HEK293T (cell line): ENCODE data around the gene SP100.

Experiments used
- CTCF ChIA-PET: fragments of 350-600 bp; formaldehyde crosslinking; extraction: SDS; loops from one replicate; lab custom pipeline; 2021; ENCODE audit warnings: antibody characterized with exemption, inconsistent platforms; lab: Yijun Ruan, JAX
- POLR2A ChIA-PET: fragments of 350-600 bp; formaldehyde crosslinking; extraction: SDS; loops from one replicate; lab custom pipeline; 2020; ENCODE audit warnings: antibody characterized with exemption, inconsistent platforms; lab: Yijun Ruan, JAX
- DNase-seq: peaks from one replicate; pipeline ENCODE4 v3.0.0; 2012; ENCODE audit warnings: mixed read lengths; ENCODE audit errors: extremely low spot score
- ARNT ChIP-seq: fragments of 450-650 bp; IDR thresholded peaks from 2 replicates; pipeline ENCODE4 v1.6.1; 2017; ENCODE audit warnings: mild to moderate bottlenecking
- BHLHE40 ChIP-seq: fragments of 450-650 bp; IDR thresholded peaks from 2 replicates; pipeline ENCODE4 v1.6.1; 2016; ENCODE audit warnings: mild to moderate bottlenecking, moderate library complexity, borderline replicate concordance
- CTBP1 ChIP-seq: fragments of 450-650 bp; IDR thresholded peaks from 2 replicates; pipeline ENCODE4 v1.6.1; 2016; ENCODE audit warnings: borderline replicate concordance
- ELF4 ChIP-seq: fragments of 450-650 bp; IDR thresholded peaks from 2 replicates; pipeline ENCODE4 v1.6.1; 2017; ENCODE audit warnings: antibody characterized with exemption
- FOXA1 ChIP-seq: fragments of 450-650 bp; IDR thresholded peaks from 2 replicates; pipeline ENCODE4 v1.6.1; 2016; ENCODE audit warnings: mild to moderate bottlenecking
- FOXK2 ChIP-seq: fragments of 450-650 bp; IDR thresholded peaks from 2 replicates; pipeline ENCODE4 v1.6.1; 2016; ENCODE audit warnings: mild to moderate bottlenecking
- FOXM1 ChIP-seq: fragments of 450-650 bp; IDR thresholded peaks from 2 replicates; pipeline ENCODE4 v1.6.1; 2017; ENCODE audit warnings: mild to moderate bottlenecking, borderline replicate concordance
- HDGF ChIP-seq: fragments of 450-650 bp; IDR thresholded peaks from 2 replicates; pipeline ENCODE4 v1.6.1; 2017; ENCODE audit warnings: antibody characterized with exemption, borderline replicate concordance
- L3MBTL2 ChIP-seq: fragments of 450-650 bp; conservative IDR thresholded peaks from 2 replicates; pipeline ENCODE4 v1.6.1; 2016; ENCODE audit warnings: mild to moderate bottlenecking
- LEF1 ChIP-seq: fragments of 450-650 bp; IDR thresholded peaks from 2 replicates; pipeline ENCODE4 v1.6.1; 2017; ENCODE audit warnings: mild to moderate bottlenecking, borderline replicate concordance
- NFRKB ChIP-seq: fragments of 450-650 bp; IDR thresholded peaks from 2 replicates; pipeline ENCODE4 v1.6.1; 2016; ENCODE audit warnings: mild to moderate bottlenecking, moderate library complexity
- PKNOX1 ChIP-seq: fragments of 450-650 bp; IDR thresholded peaks from 2 replicates; pipeline ENCODE4 v1.6.1; 2016
- SP1 ChIP-seq: fragments of 450-650 bp; IDR thresholded peaks from 2 replicates; pipeline ENCODE4 v1.6.1; 2017
- SUZ12 ChIP-seq: fragments of 450-650 bp; IDR thresholded peaks from 2 replicates; pipeline ENCODE4 v1.6.1; 2016; ENCODE audit warnings: mild to moderate bottlenecking
- TARDBP ChIP-seq: fragments of 450-650 bp; IDR thresholded peaks from 2 replicates; pipeline ENCODE4 v1.6.1; 2016
- ZNF384 ChIP-seq: fragments of 450-650 bp; IDR thresholded peaks from 2 replicates; pipeline ENCODE4 v1.6.1; 2016

SP100 gene

GRCh38 chr2:230537531-230537976 lies 121.6 kb downstream of the SP100 start:
- TF ChIP-seq SUZ12 (no peak), ARNT (no peak), TARDBP (no peak), FOXK2 (no peak), FOXM1 (no peak), ELF4 (no peak), LEF1 (no peak), SP1 (no peak), FOXA1 (no peak), BHLHE40 (no peak), HDGF (no peak), L3MBTL2 (no peak), PKNOX1 (no peak), CTBP1 (no peak), NFRKB (no peak), ZNF384 (no peak)
- CTCF ChIA-PET = no interaction called here
- POLR2A ChIA-PET = no interaction called here
- DNase-seq = no peak

GRCh38 chr2:230540332-230540731 lies 124.3 kb downstream of the SP100 start:
- TF ChIP-seq NFRKB (no peak), SP1 (no peak)
- ChIA-PET POLR2A (no interaction called here), CTCF (no interaction called here)
- DNase-seq = no peak

- POLR2A ChIA-PET = no interaction called here
- DNase-seq = no peak
- CTCF ChIA-PET = no interaction called here
- TF ChIP-seq SP1 = no peak
- TF ChIP-seq PKNOX1 = no peak
Measured at GRCh38 chr2:230541934-230542380, 126.0 kb downstream of the SP100 start.

GRCh38 chr2:230542751-230543150 lies 126.8 kb downstream of the SP100 start:
- ChIA-PET CTCF (no interaction called here), POLR2A (no interaction called here)
- no peak for TF ChIP-seq ARNT
- TF ChIP-seq TARDBP = no peak
- DNase-seq = no peak

GRCh38 chr2:230552181-230552580 lies 136.2 kb downstream of the SP100 start:
- ChIA-PET POLR2A (no interaction called here), CTCF (no interaction called here)
- TF ChIP-seq BHLHE40 (no peak), ZNF384 (0 out of 2 replicates have a peak, but pooled peaks have one; percentile 29)
- no peak for DNase-seq

- ChIA-PET POLR2A (no interaction called here), CTCF (no interaction called here)
- DNase-seq = no peak
- TF ChIP-seq BHLHE40 (no peak), L3MBTL2 (no peak), ARNT (no peak), PKNOX1 (no peak), FOXA1 (no peak), HDGF (no peak), ELF4 (no peak), NFRKB (no peak), SUZ12 (no peak), FOXK2 (no peak), LEF1 (no peak), SP1 (no peak), FOXM1 (no peak), CTBP1 (no peak), TARDBP (no peak), ZNF384 (no peak)
Measured at GRCh38 chr2:230557065-230557464, 141.1 kb downstream of the SP100 start.

GRCh38 chr2:230564805-230565779 lies 149.1 kb downstream of the SP100 start:
- no peak for DNase-seq
- no peak for TF ChIP-seq BHLHE40
- TF ChIP-seq FOXM1 = no peak
- no peak for TF ChIP-seq ZNF384
- TF ChIP-seq LEF1 = no peak
- TF ChIP-seq CTBP1 = no peak
- no peak for TF ChIP-seq L3MBTL2
- no peak for TF ChIP-seq SP1
- no peak for TF ChIP-seq HDGF
- TF ChIP-seq TARDBP = no peak
- TF ChIP-seq PKNOX1 = no peak
- no peak for TF ChIP-seq NFRKB
- no peak for TF ChIP-seq ELF4
- no peak for TF ChIP-seq SUZ12
- no peak for TF ChIP-seq ARNT
- no peak for TF ChIP-seq FOXA1
- TF ChIP-seq FOXK2 = no peak
- ChIA-PET POLR2A (no interaction called here), CTCF (no interaction called here)
